Keratinocyte (primary cell): Measurements from ENCODE around the gene KRT2. TPM values are rescaled to one million over a fixed set of nuclear protein-coding genes. Genes with fewer than 3 reads are reported as not detected.

Experiments used
- DNase-seq: peaks from one replicate; pipeline ENCODE4 v3.0.0-alpha.2; 2011; ENCODE audit warnings: low read depth, missing footprints, low spot score
- FAIRE-seq: peaks from 2 replicates; lab custom pipeline; 2011; peaks lifted over from hg19 to GRCh38; lab: Jason Lieb, UNC
- H2AFZ ChIP-seq: 2 replicates; pipeline ENCODE4 v1.6.0; 2012; ENCODE audit warnings: low read length, control low read depth, inconsistent platforms; ENCODE audit not compliant: control insufficient read depth
- H3K27ac ChIP-seq: 2 replicates; pipeline ENCODE4 v1.5.1; 2011; ENCODE audit warnings: low read length; ENCODE audit not compliant: control insufficient read depth, insufficient read depth
- H3K27me3 ChIP-seq: 3 replicates; pipeline ENCODE4 v1.6.0; 2011; ENCODE audit warnings: low read length; ENCODE audit not compliant: control insufficient read depth, insufficient read depth; ENCODE audit errors: extremely low read depth
- H3K36me3 ChIP-seq, 2 experiments: 2 replicates in 1 of 2; 3 replicates in 1 of 2; pipeline ENCODE4 v1.5.1; 2011; ENCODE audit warnings: low read length in 2 of 2, mild to moderate bottlenecking in 1 of 2; ENCODE audit not compliant: control insufficient read depth in 2 of 2, insufficient read depth in 2 of 2; ENCODE audit errors: extremely low read depth in 1 of 2
- H3K4me1 ChIP-seq: 3 replicates; pipeline ENCODE4 v1.5.1; 2011; ENCODE audit warnings: low read length; ENCODE audit not compliant: control insufficient read depth, insufficient read depth; ENCODE audit errors: extremely low read depth
- H3K4me2 ChIP-seq: 3 replicates; pipeline ENCODE4 v1.6.0; 2011; ENCODE audit warnings: low read depth, low read length; ENCODE audit not compliant: control insufficient read depth, insufficient read depth; ENCODE audit errors: extremely low read depth
- H3K4me3 ChIP-seq, 3 experiments: fragments of 200-600 bp in 1 of 3; sonication (generic) in 1 of 3; 2 replicates in 2 of 3; 3 replicates in 1 of 3; pipeline ENCODE4 v1.5.1; 2011 to 2016; ENCODE audit warnings: low read length in 3 of 3, mild to moderate bottlenecking in 3 of 3, control low read depth in 2 of 3, inconsistent platforms in 1 of 3, low read depth in 1 of 3, mixed read lengths in 1 of 3, mixed run types in 1 of 3, moderate library complexity in 1 of 3; ENCODE audit not compliant: control insufficient read depth in 2 of 3, insufficient read depth in 2 of 3; ENCODE audit errors: extremely low read depth in 1 of 3
- H3K79me2 ChIP-seq: 2 replicates; pipeline ENCODE4 v1.6.0; 2012; ENCODE audit warnings: low read length; ENCODE audit not compliant: control insufficient read depth, insufficient read depth
- H3K9ac ChIP-seq: 3 replicates; pipeline ENCODE4 v1.6.0; 2011; ENCODE audit warnings: low read length; ENCODE audit not compliant: control insufficient read depth, insufficient read depth; ENCODE audit errors: extremely low read depth
- H3K9me1 ChIP-seq: 3 replicates; pipeline ENCODE4 v1.6.0; 2011; ENCODE audit warnings: low read length; ENCODE audit not compliant: control insufficient read depth, insufficient read depth; ENCODE audit errors: extremely low read depth
- H3K9me3 ChIP-seq: 2 replicates; pipeline ENCODE4 v1.5.1; 2012; ENCODE audit warnings: low read depth, low read length; ENCODE audit not compliant: control insufficient read depth
- H4K20me1 ChIP-seq: 3 replicates; pipeline ENCODE4 v1.6.0; 2011; ENCODE audit warnings: low read length; ENCODE audit not compliant: control insufficient read depth, insufficient read depth; ENCODE audit errors: extremely low read depth
- CTCF ChIP-seq, 3 experiments: IDR thresholded peaks in 1 of 3; conservative IDR thresholded peaks in 1 of 3; optimal IDR thresholded peaks in 1 of 3; 2 replicates in 2 of 3; 3 replicates in 1 of 3; pipeline versions ENCODE3 to v1.5.1; 2011; ENCODE audit warnings: low read length in 3 of 3, mild to moderate bottlenecking in 3 of 3, moderate library complexity in 2 of 3, control low read depth in 1 of 3, inconsistent platforms in 1 of 3; ENCODE audit not compliant: insufficient read depth in 2 of 3; ENCODE audit errors: extremely low read depth in 1 of 3
- EZH2 ChIP-seq: IDR thresholded peaks from one replicate; pipeline ENCODE4 v1.6.1; 2012; ENCODE audit warnings: inconsistent platforms, mild to moderate bottlenecking, low read length, moderate library complexity
- dilution Hi-C: fragments of 300-500 bp; cut with MboI; formaldehyde crosslinking; loops from one replicate; pipeline ENCODE4 v1.7.0; 2020; ENCODE audit warnings: low sequenced_read_pairs; ENCODE audit not compliant: extremely low pct_ligation_motif_present
- polyA plus RNA-seq, 5 experiments: library from polyadenylated mRNA; depleted of rRNA in 3 of 5; stranded (reverse) in 3 of 5; stranded (forward) in 1 of 5; unstranded in 1 of 5; fragments of >200 nt; gene quantifications; 1 replicate in 1 of 5; 2 replicates in 3 of 5; 3 replicates in 1 of 5; pipeline versions ENCODE4 v1.2.1 to v1.2.3, GENCODE V29; 2011 to 2012; ENCODE audit warnings: missing spikeins in 2 of 5, low read depth in 1 of 5, low replicate concordance in 1 of 5

KRT2 gene
- polyA plus RNA-seq, 1 donor (not counting 4 experiments of a cell fraction or from before 2014, with no cell fraction given) = 0.69 TPM

GRCh38 chr12:52631676-52632459 lies 20.1 kb downstream of the KRT2 start:
- no peaks in the 10 kb centered on the region for H3K9me3 ChIP-seq
- no peak overlapping the region for H3K4me3 ChIP-seq
- H3K27ac ChIP-seq = no peak overlapping the region
- no peaks in the 10 kb centered on the region for H3K79me2 ChIP-seq
- dilution Hi-C loops = no loop called here
- H3K27me3 ChIP-seq = peaks cover 36% of the 10 kb centered on the region
- no peak for FAIRE-seq
- H3K4me2 ChIP-seq = no peak overlapping the region
- TF ChIP-seq CTCF (optimal IDR thresholded peaks at IDR 0.05 in 1 of 3, IDR thresholded peaks at IDR 0.05 in 1 of 3, conservative IDR thresholded peaks at IDR 0.05 in 1 of 3; ENCODE audit: extremely low read depth in 1 of 3, insufficient read depth in 2 of 3, low read length in 3 of 3) (no peak), EZH2 (no peak)
- peaks cover 3% of the 10 kb centered on the region for H3K9me1 ChIP-seq
- H4K20me1 ChIP-seq = no peaks in the 10 kb centered on the region
- no peak overlapping the region for H3K9ac ChIP-seq
- no peaks in the 10 kb centered on the region for H3K36me3 ChIP-seq
- no peaks in the 10 kb centered on the region for H3K4me1 ChIP-seq
- no peak overlapping the region for H2AFZ ChIP-seq
- no peak for DNase-seq

GRCh38 chr12:52631264-52631663 lies 20.7 kb downstream of the KRT2 start:
- H3K9ac ChIP-seq = no peak overlapping the region
- H3K4me1 ChIP-seq = no peaks in the 10 kb centered on the region
- H3K27me3 ChIP-seq = peaks cover 42% of the 10 kb centered on the region
- FAIRE-seq = no peak
- TF ChIP-seq CTCF (optimal IDR thresholded peaks at IDR 0.05 in 1 of 3, IDR thresholded peaks at IDR 0.05 in 1 of 3, conservative IDR thresholded peaks at IDR 0.05 in 1 of 3; ENCODE audit: extremely low read depth in 1 of 3, insufficient read depth in 2 of 3, low read length in 3 of 3) = no peak
- no peak for TF ChIP-seq EZH2
- DNase-seq = no peak
- dilution Hi-C loops = no loop called here
- no peak overlapping the region for H3K27ac ChIP-seq
- H2AFZ ChIP-seq = no peak overlapping the region
- no peak overlapping the region for H3K4me3 ChIP-seq
- no peaks in the 10 kb centered on the region for H4K20me1 ChIP-seq
- no peaks in the 10 kb centered on the region for H3K9me3 ChIP-seq
- no peaks in the 10 kb centered on the region for H3K36me3 ChIP-seq
- H3K4me2 ChIP-seq = no peak overlapping the region
- H3K79me2 ChIP-seq = no peaks in the 10 kb centered on the region
- peaks cover 3% of the 10 kb centered on the region for H3K9me1 ChIP-seq
